ENCODE data around the gene DIP2C.

- no peak for TF ChIP-seq ELF4 (IDR thresholded peaks at IDR 0.05)
- no peak for TF ChIP-seq FOXK2 (IDR thresholded peaks at IDR 0.05)
- TF ChIP-seq SUZ12 (IDR thresholded peaks at IDR 0.05) = no peak
- TF ChIP-seq FOXA1 (IDR thresholded peaks at IDR 0.05) = no peak
- no peak for TF ChIP-seq SP1 (IDR thresholded peaks at IDR 0.05)
- no peak for TF ChIP-seq HDGF (IDR thresholded peaks at IDR 0.05; ENCODE audit: borderline replicate concordance)
- TF ChIP-seq L3MBTL2 (conservative IDR thresholded peaks at IDR 0.05) = no peak
- no peak for TF ChIP-seq NFRKB (IDR thresholded peaks at IDR 0.05)
These were observed 16.5 kb downstream of the DIP2C start for GRCh38 chr10:672992-673391.

Measured in HEK293T (cell line).